GM10266 (cell line): ENCODE data around the gene MDFI.

Experiments
- DNase-seq: peaks from one replicate; pipeline ENCODE4 v3.0.0; 2012; ENCODE audit errors: extremely low spot score
- CTCF ChIP-seq: IDR thresholded peaks from 2 replicates; pipeline ENCODE4 v1.5.1; 2012; ENCODE audit warnings: mild to moderate bottlenecking, low read depth; ENCODE audit not compliant: control insufficient read depth, insufficient read depth; ENCODE audit errors: missing control alignments

Gene MDFI

GRCh38 chr6:41694815-41695526 lies 56.7 kb downstream of the MDFI start:
- DNase-seq: no peak
- TF ChIP-seq CTCF: no peak

GRCh38 chr6:41695825-41696224 lies 57.6 kb downstream of the MDFI start:
- no peak for TF ChIP-seq CTCF
- DNase-seq: no peak

GRCh38 chr6:41696788-41697187 lies 58.5 kb downstream of the MDFI start:
- no peak for DNase-seq

GRCh38 chr6:41697861-41698781 lies 59.9 kb downstream of the MDFI start:
- DNase-seq: no peak
- TF ChIP-seq CTCF: no peak

More at GRCh38 chr6:41696788-41697187, 58.5 kb downstream of the MDFI start:
- TF ChIP-seq CTCF: no peak

GRCh38 chr6:41699063-41699462 lies 60.8 kb downstream of the MDFI start:
- no peak for DNase-seq
- TF ChIP-seq CTCF: no peak

- TF ChIP-seq CTCF: no peak
- DNase-seq: no peak
Measured at GRCh38 chr6:41700463-41701347, 62.4 kb downstream of the MDFI start.
